ENCODE results near the gene CIDEB. TPM values are rescaled to one million over a fixed set of nuclear protein-coding genes. Genes with fewer than 3 reads are reported as not detected.
A peak's percentile ranks its signal among the peaks of the same experiment; 100 is the strongest.

Gene CIDEB
- total RNA-seq, 3 donors from 2014 or later (not counting 1 experiment from before 2014, with no cell fraction given) = 40.0 to 59.6 (median 46.6) TPM

DNA sequence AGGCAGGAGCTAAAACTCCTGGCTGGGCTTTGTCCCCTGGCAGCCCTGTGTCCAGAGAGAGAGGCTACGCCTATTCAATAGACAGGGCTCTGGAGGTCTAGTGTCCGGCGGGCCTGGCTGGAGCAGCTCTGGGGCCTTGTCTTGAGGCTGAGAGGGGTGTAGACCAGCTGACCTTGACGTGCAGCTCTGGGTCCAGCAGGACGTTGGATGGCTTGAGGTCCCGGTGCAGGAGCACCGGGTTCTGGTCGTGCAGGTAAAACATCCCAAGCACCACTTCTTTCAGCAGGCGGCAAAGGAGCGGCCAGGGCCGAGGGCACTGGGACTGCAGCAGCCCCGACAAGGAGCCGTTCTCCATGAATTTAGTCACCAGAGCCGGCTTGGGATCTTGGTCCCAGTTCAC, 31.1 kb upstream of the CIDEB start:
- Mint-ChIP-seq H3K27ac (peak overlapping the region in 1 of 2 donors; percentile 83), H3K9me3 (no peaks in the 10 kb centered on the region), H3K36me3 (peaks cover 9% of the 10 kb centered on the region), H3K27me3 (ENCODE audit: low read depth in 2 of 2) (peaks cover 8 to 11% of the 10 kb centered on the region in 2 donors), H3K4me3 (peak overlapping the region; percentile 90), H3K4me1 (peaks cover 35 to 50% of the 10 kb centered on the region in 2 donors)
- peaks cover 39% of the 10 kb centered on the region for H3K4me1 ChIP-seq (ENCODE audit: control insufficient read depth, insufficient read depth, low read length)
- ATAC-seq (no peak), DNase-seq (no peak)
- peaks cover 18% of the 10 kb centered on the region for H3K36me3 ChIP-seq (ENCODE audit: control insufficient read depth, insufficient read depth, low read length)
- no peak overlapping the region for H3K27ac ChIP-seq (ENCODE audit: low read length)
- H3K9me3 ChIP-seq (ENCODE audit: control insufficient read depth, insufficient read depth, low read length) = no peaks in the 10 kb centered on the region
- H3K27me3 ChIP-seq (ENCODE audit: control insufficient read depth, insufficient read depth, low read length) = peaks cover 12% of the 10 kb centered on the region
- TF ChIP-seq, protein P1, sequence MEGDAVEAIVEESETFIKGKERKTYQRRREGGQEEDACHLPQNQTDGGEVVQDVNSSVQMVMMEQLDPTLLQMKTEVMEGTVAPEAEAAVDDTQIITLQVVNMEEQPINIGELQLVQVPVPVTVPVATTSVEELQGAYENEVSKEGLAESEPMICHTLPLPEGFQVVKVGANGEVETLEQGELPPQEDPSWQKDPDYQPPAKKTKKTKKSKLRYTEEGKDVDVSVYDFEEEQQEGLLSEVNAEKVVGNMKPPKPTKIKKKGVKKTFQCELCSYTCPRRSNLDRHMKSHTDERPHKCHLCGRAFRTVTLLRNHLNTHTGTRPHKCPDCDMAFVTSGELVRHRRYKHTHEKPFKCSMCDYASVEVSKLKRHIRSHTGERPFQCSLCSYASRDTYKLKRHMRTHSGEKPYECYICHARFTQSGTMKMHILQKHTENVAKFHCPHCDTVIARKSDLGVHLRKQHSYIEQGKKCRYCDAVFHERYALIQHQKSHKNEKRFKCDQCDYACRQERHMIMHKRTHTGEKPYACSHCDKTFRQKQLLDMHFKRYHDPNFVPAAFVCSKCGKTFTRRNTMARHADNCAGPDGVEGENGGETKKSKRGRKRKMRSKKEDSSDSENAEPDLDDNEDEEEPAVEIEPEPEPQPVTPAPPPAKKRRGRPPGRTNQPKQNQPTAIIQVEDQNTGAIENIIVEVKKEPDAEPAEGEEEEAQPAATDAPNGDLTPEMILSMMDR (IDR thresholded peaks at IDR 0.05) = no peak
- H3K4me3 ChIP-seq (ENCODE audit: low read length) = peak overlapping the region; percentile 60
- WGBS (ENCODE audit: insufficient coverage) = 88% methylated on average over 14 of the region's 14 CpGs
- intact Hi-C loops (cut with micrococcal nuclease) = loop anchor here (10.0 kb wide), 1 partner anchor 816 kb away; no protein-coding TSS in a partner anchor

GRCh38 chr14:24337824-24338175, 30.0 kb upstream of the CIDEB start:
- H3K4me3 ChIP-seq (ENCODE audit: low read length) = no peak overlapping the region
- no peaks in the 10 kb centered on the region for H3K9me3 ChIP-seq (ENCODE audit: control insufficient read depth, insufficient read depth, low read length)
- Mint-ChIP-seq H3K9me3 (no peaks in the 10 kb centered on the region), H3K4me1 (peaks cover 44 to 58% of the 10 kb centered on the region in 2 donors), H3K27me3 (ENCODE audit: low read depth in 2 of 2) (peaks cover 8 to 11% of the 10 kb centered on the region in 2 donors), H3K36me3 (peaks cover 9% of the 10 kb centered on the region), H3K4me3 (no peak overlapping the region), H3K27ac (no peak overlapping the region)
- H3K27me3 ChIP-seq (ENCODE audit: control insufficient read depth, insufficient read depth, low read length) = peaks cover 15% of the 10 kb centered on the region
- WGBS (ENCODE audit: insufficient coverage) = 95% methylated on average over 8 of the region's 8 CpGs
- H3K27ac ChIP-seq (ENCODE audit: low read length) = no peak overlapping the region
- peaks cover 49% of the 10 kb centered on the region for H3K4me1 ChIP-seq (ENCODE audit: control insufficient read depth, insufficient read depth, low read length)
- no peak for ATAC-seq
- H3K36me3 ChIP-seq (ENCODE audit: control insufficient read depth, insufficient read depth, low read length) = peaks cover 18% of the 10 kb centered on the region
- no peak for DNase-seq
- intact Hi-C loops (cut with micrococcal nuclease) = loop anchor here (10.0 kb wide), 1 partner anchor 817 kb away; no protein-coding TSS in a partner anchor
- TF ChIP-seq, protein P1 (IDR thresholded peaks at IDR 0.05) = no peak

- peaks cover 9% of the 10 kb centered on the region for H3K36me3 Mint-ChIP-seq
- DNase-seq (no peak), ATAC-seq (no peak)
- TF ChIP-seq, protein P1 (IDR thresholded peaks at IDR 0.05) = no peak
- H3K9me3 Mint-ChIP-seq = no peaks in the 10 kb centered on the region
- intact Hi-C loops (cut with micrococcal nuclease) = loop anchor here (10.0 kb wide), 1 partner anchor 818 kb away; no protein-coding TSS in a partner anchor
- no peaks in the 10 kb centered on the region for H3K9me3 ChIP-seq (ENCODE audit: control insufficient read depth, insufficient read depth, low read length)
- WGBS (ENCODE audit: insufficient coverage) = 94% methylated on average over 7 of the region's 7 CpGs
- H3K27me3 Mint-ChIP-seq (ENCODE audit: low read depth in 2 of 2) = peaks cover 11 to 13% of the 10 kb centered on the region in 2 donors
- peaks cover 54% of the 10 kb centered on the region for H3K4me1 ChIP-seq (ENCODE audit: control insufficient read depth, insufficient read depth, low read length)
- H3K4me1 Mint-ChIP-seq = peaks cover 49 to 63% of the 10 kb centered on the region in 2 donors
- peaks cover 15% of the 10 kb centered on the region for H3K27me3 ChIP-seq (ENCODE audit: control insufficient read depth, insufficient read depth, low read length)
- no peak overlapping the region for H3K4me3 ChIP-seq (ENCODE audit: low read length)
- H3K27ac ChIP-seq (ENCODE audit: low read length) = no peak overlapping the region
- H3K27ac Mint-ChIP-seq = no peak overlapping the region
- peaks cover 18% of the 10 kb centered on the region for H3K36me3 ChIP-seq (ENCODE audit: control insufficient read depth, insufficient read depth, low read length)
- no peak overlapping the region for H3K4me3 Mint-ChIP-seq
These were observed 29.5 kb upstream of the CIDEB start for GRCh38 chr14:24337144-24337823.

All from natural killer cell (primary cell).